Lung microvascular endothelial cell (primary cell): Measurements from ENCODE around the gene ZFYVE27. TPM values are rescaled to one million over a fixed set of nuclear protein-coding genes. Genes with fewer than 3 reads are reported as not detected.
"Not testable (repeated sequence)": the region's sequence is repeated elsewhere in the genome, so short reads cannot be mapped to it uniquely, and the experiment has no call there.

Experiments used
- DNase-seq, 2 donors: peaks; one replicate each; pipeline versions ENCODE4 v3.0.0 to v3.0.0-alpha.2; 2010; ENCODE audit warnings: low read depth in 2 of 2
- total RNA-seq: library from RNA; depleted of rRNA; stranded (reverse); fragments of >200 nt; gene quantifications from 2 replicates; pipeline ENCODE4 v1.2.1, GENCODE V29; 2014

ZFYVE27 gene, protein sequence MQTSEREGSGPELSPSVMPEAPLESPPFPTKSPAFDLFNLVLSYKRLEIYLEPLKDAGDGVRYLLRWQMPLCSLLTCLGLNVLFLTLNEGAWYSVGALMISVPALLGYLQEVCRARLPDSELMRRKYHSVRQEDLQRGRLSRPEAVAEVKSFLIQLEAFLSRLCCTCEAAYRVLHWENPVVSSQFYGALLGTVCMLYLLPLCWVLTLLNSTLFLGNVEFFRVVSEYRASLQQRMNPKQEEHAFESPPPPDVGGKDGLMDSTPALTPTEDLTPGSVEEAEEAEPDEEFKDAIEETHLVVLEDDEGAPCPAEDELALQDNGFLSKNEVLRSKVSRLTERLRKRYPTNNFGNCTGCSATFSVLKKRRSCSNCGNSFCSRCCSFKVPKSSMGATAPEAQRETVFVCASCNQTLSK
- total RNA-seq: 11.3 and 18.8 TPM in 2 replicates

- DNase-seq: peak; percentile 96 to 97
Measured at GRCh38 chr10:97736902-97737769, at the start of gene ZFYVE27. ZFYVE27 (plus strand) TSS chr10:97737128; CDS start chr10:97738478, 1,350 bp downstream.

GRCh38 chr10:97687785-97688781 lies 48.8 kb upstream of the ZFYVE27 start:
- peak in 1 of 2 donors; percentile 25 for DNase-seq

GRCh38 chr10:97689559-97690020 lies 47.3 kb upstream of the ZFYVE27 start:
- peak in 1 of 2 donors; percentile 37 for DNase-seq

DNA sequence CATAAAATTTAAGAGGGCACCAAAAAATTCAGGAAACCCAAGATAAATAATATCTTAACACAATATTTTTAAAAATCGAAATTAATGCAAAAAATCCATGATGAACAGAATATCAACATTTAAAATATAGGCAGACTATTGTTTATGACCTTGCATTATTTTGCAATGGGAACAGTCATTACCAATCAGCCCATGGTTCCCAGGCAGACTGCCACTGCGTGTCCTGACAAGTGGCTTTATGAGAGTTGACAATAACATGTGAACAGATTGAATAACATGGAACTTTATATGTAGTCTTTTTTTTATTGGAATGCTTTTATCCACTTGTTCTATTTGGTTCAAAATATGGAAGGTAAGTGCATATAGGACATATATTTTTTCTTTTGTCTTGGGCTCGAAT lies 46.8 kb upstream of the ZFYVE27 start:
- no peak for DNase-seq

GRCh38 chr10:97698072-97698655 lies 38.8 kb upstream of the ZFYVE27 start:
- not testable (repeated sequence) for DNase-seq

DNA sequence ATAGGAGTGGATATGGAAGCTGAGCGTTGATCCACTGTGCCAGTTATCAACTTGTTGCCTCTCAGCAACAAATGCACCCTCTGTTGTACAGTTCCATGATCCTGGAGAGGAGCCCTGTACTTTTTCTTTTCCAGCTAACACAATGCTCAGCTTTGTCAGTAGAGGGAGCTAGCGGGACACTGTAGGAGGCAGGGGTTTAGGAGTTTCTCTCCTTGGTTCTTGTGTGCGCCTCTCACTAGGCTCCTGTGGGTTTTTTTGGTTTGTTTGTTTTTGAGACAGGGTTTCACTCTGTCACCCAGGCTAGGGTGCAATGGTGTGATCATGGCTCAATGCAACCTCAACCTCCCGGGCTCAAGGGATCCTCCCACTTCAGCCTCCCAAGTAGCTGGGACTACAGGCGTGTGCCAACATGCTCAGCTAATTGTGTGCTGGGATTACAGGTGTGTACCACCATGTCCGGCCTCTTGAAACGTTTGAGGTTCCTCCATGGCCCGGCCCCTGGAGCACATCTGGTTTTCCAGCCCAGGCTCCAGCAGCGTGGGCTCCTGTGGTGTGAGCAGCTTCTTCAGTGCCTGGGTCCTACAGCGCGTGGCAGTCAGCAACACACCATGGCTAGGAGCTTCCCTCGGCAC lies 35.4 kb upstream of the ZFYVE27 start:
- DNase-seq: peak; percentile 71 to 78

GRCh38 chr10:97703398-97704067 lies 33.4 kb upstream of the ZFYVE27 start:
- DNase-seq: no peak

- no peak for DNase-seq
Measured at GRCh38 chr10:97704341-97704740, 32.6 kb upstream of the ZFYVE27 start.

GRCh38 chr10:97705006-97705670 lies 31.8 kb upstream of the ZFYVE27 start:
- DNase-seq: no peak

- no peak for DNase-seq
Measured at GRCh38 chr10:97707134-97707861, 29.6 kb upstream of the ZFYVE27 start.

- no peak for DNase-seq
Measured at GRCh38 chr10:97708167-97708566, 28.8 kb upstream of the ZFYVE27 start.

DNA sequence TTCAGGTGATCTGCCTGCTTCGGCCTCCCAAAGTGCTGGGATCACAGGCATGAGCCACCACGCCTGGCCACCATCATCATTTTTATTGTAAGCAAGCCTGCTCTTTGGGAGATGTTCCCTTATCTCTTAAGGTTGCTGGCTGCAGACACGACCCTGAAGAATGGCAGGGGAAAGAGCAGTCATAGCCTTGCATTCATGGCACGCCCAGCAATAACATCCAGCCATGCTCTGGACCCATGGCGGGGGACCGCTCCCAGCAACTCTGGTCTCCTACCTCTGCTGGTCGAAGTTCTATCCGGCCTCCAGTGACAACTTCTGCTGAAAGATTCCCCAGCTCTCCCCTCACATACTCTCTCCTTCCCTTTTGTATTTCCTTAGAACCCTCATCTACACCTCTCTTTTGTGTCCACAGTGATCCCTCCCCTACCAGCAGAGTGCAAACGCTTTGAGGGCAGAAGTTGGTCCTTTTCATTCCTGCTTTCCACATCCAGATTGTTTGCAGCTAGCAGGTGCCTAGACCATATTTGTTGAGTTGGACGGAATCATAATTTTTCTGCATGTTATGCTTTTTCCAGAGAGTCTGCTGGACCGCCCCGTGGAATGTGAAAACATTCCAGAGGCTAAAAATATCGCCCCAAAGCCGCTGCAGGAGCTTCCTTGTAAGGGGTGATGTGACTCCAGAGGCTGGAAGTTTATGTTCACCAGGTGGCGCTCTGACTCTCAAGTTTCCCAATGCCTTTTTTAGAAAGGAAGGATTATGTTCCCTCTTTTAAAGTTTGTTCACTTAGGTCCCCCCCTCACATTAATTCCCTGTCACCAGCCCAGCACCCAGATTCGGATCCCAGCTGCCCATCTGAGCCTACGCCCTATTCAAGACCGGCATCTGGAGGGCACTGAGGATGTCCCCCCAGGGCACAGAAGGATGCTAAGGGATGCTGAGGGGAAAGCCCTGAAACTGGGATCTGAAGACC lies 27.7 kb upstream of the ZFYVE27 start:
- DNase-seq: peak; percentile 66 to 71

- no peak for DNase-seq
Measured at GRCh38 chr10:97711640-97712572, 25.0 kb upstream of the ZFYVE27 start.

GRCh38 chr10:97713339-97713825 lies 23.5 kb upstream of the ZFYVE27 start, which contains the start of gene MARVELD1:
MARVELD1 (plus strand) TSS chr10:97713730; CDS start chr10:97713877, 147 bp downstream.
- peak; percentile 38 to 49 for DNase-seq

DNA sequence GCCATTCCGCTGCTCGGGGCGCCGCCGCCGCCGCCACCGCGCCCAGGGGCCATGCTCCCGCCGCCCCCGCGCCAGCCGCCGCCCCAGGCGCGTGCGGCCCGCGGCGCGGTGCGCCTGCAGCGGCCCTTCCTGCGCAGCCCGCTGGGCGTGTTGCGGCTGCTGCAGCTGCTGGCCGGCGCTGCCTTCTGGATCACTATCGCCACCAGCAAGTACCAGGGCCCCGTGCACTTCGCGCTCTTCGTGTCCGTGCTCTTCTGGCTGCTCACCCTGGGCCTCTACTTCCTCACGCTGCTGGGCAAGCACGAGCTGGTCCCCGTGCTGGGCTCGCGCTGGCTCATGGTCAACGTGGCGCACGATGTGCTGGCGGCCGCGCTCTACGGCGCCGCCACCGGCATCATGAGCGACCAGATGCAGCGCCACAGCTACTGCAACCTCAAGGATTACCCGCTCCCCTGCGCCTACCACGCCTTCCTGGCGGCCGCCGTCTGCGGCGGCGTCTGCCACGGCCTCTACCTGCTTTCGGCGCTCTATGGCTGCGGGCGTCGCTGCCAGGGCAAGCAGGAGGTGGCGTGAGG lies 23.0 kb upstream of the ZFYVE27 start:
- peak; percentile 82 to 83 for DNase-seq
